Central memory CD4-positive, alpha-beta T cell (primary cell): ENCODE measurements around the gene PRKAG2.

Source experiments
- DNase-seq: peaks from one replicate; pipeline ENCODE4 v3.0.0; 2022

PRKAG2 gene

GRCh38 chr7:151529842-151530241, 347.1 kb downstream of the PRKAG2 start:
- DNase-seq, result no peak

- DNase-seq, result no peak
Measured at GRCh38 chr7:151524845-151525244, 352.1 kb downstream of the PRKAG2 start.

GRCh38 chr7:151524331-151524730, 352.6 kb downstream of the PRKAG2 start:
- DNase-seq, result no peak

- DNase-seq, result peak; percentile 12
Measured at GRCh38 chr7:151520419-151521261, 356.3 kb downstream of the PRKAG2 start.

GRCh38 chr7:151519765-151520418, 357.0 kb downstream of the PRKAG2 start, which contains the start of gene RHEB:
TSS of gene RHEB (minus strand) at chr7:151519895. CDS start at chr7:151519511, 384 bp downstream.
- peak; percentile 98 for DNase-seq

- peak; percentile 61 for DNase-seq
Measured at GRCh38 chr7:151518947-151519764, 357.8 kb downstream of the PRKAG2 start.

- DNase-seq, result peak; percentile 43
Measured at GRCh38 chr7:151518105-151518946, 358.6 kb downstream of the PRKAG2 start.

- DNase-seq, result no peak
Measured at GRCh38 chr7:151517601-151518104, 359.3 kb downstream of the PRKAG2 start.

GRCh38 chr7:151515276-151515565, 361.7 kb downstream of the PRKAG2 start:
- no peak for DNase-seq

- no peak for DNase-seq
Measured at GRCh38 chr7:151514461-151515275, 362.2 kb downstream of the PRKAG2 start.

GRCh38 chr7:151513133-151513532, 363.8 kb downstream of the PRKAG2 start:
- no peak for DNase-seq

GRCh38 chr7:151512353-151512752, 364.6 kb downstream of the PRKAG2 start:
- DNase-seq, result no peak

GRCh38 chr7:151511946-151512345, 365.0 kb downstream of the PRKAG2 start:
- no peak for DNase-seq

- DNase-seq, result no peak
Measured at GRCh38 chr7:151511270-151511669, 365.6 kb downstream of the PRKAG2 start.

GRCh38 chr7:151509670-151510333, 367.1 kb downstream of the PRKAG2 start:
- no peak for DNase-seq

GRCh38 chr7:151508991-151509390, 367.9 kb downstream of the PRKAG2 start:
- DNase-seq, result no peak

GRCh38 chr7:151507806-151508205, 369.1 kb downstream of the PRKAG2 start:
- DNase-seq, result no peak

- no peak for DNase-seq
Measured at GRCh38 chr7:151506901-151507382, 370.0 kb downstream of the PRKAG2 start.
